Hematopoietic multipotent progenitor cell treated with erythropoietin and hydrocortisone succinate and interleukin-3 and kit ligand, for 6 days (in vitro differentiated cells): ENCODE results near the gene BCAS4.
A peak's percentile ranks its signal among the peaks of the same experiment; 100 is the strongest.

Experiments used
- DNase-seq: peaks from one replicate; pipeline ENCODE4 v3.0.0-alpha.2; 2015

Gene BCAS4

DNA sequence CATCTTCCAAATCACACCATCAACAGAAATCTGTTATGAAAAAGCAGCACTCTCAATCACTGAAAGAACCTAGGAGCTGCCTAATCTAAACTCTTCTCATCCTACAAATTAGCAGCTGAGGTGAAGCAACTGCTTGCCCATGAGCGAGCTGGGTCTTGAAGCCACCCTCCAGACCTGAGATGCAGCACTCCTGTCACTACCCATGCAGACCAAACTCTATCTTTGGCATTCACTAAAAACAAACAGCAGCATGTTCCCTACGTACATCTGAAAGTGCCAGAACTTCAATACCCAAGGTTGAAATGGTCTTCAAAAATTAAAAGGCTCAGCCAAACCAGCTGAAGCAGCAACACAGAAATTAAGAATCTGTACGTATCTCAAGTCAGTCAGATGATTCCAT, 122.1 kb downstream of the BCAS4 start:
- DNase-seq: no peak

DNA sequence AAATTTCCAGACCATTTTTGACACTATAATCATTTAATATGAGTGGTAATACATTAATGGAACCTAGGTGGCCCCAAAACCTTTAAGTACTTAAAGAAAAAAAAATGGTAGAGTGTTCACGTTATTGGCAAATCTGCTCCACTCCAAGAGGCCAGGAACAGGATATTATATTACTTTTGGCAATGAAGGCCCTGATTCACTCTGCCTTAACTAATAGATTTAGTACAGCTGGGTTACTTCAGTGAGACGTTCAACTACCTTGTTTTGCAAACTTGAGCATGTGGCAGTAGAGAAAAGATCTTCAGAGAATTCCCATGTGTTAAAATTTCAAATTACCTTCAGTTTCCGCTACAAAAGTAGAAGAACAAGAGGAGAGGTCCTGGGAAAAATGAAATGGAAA, 123.5 kb downstream of the BCAS4 start:
- DNase-seq: no peak

DNA sequence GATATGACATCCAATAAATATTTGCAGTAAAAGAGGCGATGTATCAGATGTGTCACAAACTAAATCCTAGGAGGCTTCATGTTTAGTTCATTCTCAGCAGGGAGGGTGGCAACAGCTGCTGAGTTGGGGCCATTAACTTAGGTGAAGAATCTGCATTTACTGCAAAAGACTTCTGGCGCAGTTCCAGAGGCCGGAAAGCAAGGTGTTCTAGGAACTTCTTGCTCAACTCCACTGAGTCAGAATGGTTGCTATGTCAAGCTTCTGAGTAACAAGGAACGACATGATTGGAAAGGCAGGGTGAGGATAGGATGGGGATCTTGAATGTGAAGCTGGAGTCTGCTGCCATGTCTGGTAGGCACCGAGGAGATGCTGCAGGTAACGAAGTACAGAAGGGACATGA, 124.7 kb downstream of the BCAS4 start:
- no peak for DNase-seq

DNA sequence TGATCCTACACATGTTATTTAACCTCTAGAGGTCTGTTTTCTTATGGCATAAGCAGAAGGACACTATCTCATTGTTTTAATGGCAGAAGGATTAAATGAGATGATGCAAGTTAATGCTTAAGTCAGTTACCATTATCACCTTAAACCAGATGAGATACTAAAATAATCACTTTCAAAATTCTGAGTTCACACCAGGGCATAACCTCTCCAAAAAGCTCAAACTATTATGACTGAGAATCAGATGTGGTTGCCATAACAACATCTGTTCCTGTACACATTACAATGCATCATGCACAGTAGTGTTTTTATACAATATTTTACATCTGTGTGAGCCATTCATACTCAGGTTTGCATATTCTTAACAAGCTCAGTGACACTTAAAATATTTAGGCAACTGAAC, 126.1 kb downstream of the BCAS4 start:
- DNase-seq: peak; percentile 64

DNA sequence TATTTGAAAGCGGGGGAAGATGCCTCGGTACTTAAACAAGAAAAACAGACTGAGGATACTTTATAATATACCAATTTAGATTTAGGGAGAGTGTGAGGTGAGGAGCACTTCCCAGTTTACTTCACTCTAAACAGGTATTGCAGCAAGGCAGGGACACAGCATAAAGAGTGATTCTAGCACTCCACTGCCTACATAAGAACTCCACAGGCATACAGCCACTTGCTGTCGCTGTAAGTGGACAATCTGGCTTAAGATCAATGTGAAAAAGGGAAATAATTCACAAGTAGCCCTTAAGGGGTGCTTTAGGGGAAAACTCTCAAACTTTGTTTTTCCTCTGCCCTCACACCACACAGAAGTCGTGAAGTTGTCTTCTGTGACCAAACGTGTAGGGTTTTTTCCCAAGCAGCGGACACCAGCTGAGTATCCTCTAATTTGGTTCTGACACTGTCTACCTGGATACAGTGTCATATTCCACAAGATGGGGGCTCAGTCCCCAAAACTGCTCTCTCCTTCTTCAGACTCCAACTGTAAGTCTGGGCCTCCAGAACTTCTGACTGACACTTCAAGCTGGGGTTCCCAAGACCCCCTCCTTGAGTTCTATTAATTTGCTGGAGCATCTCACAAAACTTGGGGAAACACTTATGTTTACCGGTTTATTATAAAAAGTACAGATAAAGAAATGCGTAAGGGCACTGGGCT, 127.1 kb downstream of the BCAS4 start:
- DNase-seq: no peak

DNA sequence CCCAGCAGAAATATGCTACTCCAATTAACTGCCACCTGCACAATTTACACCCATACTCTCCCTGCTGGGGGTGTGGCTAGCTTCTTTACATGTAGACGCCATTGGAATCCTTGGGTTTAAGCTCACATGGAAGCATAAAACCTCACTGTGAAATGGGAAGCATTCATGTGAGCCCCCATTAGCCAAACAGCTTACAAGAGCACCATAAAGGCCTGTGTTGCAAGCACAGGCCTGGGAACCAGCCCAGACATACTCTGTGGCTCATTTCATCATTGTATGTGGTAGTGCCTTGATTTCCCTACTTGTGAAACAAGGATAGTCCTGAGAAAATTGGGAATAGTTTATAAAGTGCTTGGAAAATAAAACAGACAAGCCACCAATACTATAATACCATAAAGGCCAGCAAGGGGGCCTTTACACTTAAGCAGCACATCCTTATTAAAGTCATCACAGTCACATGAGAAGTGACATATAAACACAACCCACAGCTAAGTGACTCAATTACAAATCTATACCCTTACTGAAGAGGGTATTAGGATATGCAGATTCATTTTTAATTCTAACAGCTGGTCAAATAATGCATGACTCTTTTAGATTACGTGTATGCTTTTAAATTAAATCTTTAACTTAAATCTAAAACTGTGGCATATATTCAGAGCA, 129.5 kb downstream of the BCAS4 start:
- no peak for DNase-seq

DNA sequence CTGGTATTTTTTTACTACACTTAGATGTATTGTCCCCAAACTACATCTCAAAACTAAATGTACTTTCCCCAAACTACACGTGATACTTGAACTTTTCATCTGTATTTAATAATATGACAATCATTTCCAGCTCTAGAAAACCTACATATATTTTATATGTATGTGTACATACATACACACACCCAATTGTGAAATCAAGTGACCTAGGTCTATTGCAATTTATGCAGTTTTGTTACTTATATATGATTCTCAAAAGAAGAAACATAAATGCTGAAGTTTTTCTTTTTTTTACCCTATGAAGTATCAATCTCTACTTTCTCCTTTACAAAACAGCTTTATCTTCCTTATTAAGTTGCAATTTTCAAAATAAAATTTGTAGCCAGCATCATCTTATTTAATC, 131.7 kb downstream of the BCAS4 start:
- no peak for DNase-seq
